Renal cortex interstitium (tissue), 11 donors: ENCODE measurements around the gene CC2D2B. TPM values are rescaled to one million over a fixed set of nuclear protein-coding genes. Genes with fewer than 3 reads are reported as not detected.
"Not testable (repeated sequence)": the region's sequence is repeated elsewhere in the genome, so short reads cannot be mapped to it uniquely, and the experiment has no call there.

Experiments used
- DNase-seq, 11 donors: peaks; one replicate each; pipeline ENCODE4 v3.0.0-alpha.2; 2013; ENCODE audit warnings: low read depth in 9 of 11, low spot score in 4 of 11; ENCODE audit errors: extremely low read depth in 1 of 11
- polyA plus RNA-seq, 3 donors: library from polyadenylated mRNA; unstranded; fragments of 120-200 nt; gene quantifications; one replicate each; pipeline ENCODE4 v1.2.1, GENCODE V29; 2013; ENCODE audit not compliant: insufficient read length in 3 of 3

Gene CC2D2B
- polyA plus RNA-seq, 3 donors: 1.0 to 2.4 (median 1.3) TPM

GRCh38 chr10:95905897-95906580 is 1.7 kb upstream of the CC2D2B start:
- DNase-seq: not testable (repeated sequence)

GRCh38 chr10:95906677-95907455 is 909 bp upstream of the CC2D2B start:
- DNase-seq: peak in 10 of 11 donors; percentile 29 to 67 (median 56)

GRCh38 chr10:95908450-95908849 is 675 bp downstream of the CC2D2B start:
- no peak for DNase-seq

GRCh38 chr10:95909561-95909960 is 1.8 kb downstream of the CC2D2B start:
- no peak for DNase-seq

- not testable (repeated sequence) for DNase-seq
Observed at GRCh38 chr10:95916039-95916438, 8.3 kb downstream of the CC2D2B start.

- DNase-seq: no peak
Observed at GRCh38 chr10:95920798-95921426, 13.1 kb downstream of the CC2D2B start.

GRCh38 chr10:95925033-95925432 is 17.3 kb downstream of the CC2D2B start:
- DNase-seq: no peak

- DNase-seq: no peak
Observed at GRCh38 chr10:95935429-95935828, 27.7 kb downstream of the CC2D2B start.

- no peak for DNase-seq
Observed at GRCh38 chr10:95941115-95941514, 33.3 kb downstream of the CC2D2B start.

GRCh38 chr10:95963202-95963990 is 55.6 kb downstream of the CC2D2B start:
- DNase-seq: no peak

GRCh38 chr10:95963991-95964389 is 56.2 kb downstream of the CC2D2B start:
- DNase-seq: no peak

- DNase-seq: peak in 2 of 11 donors; percentile 6 to 9
Observed at GRCh38 chr10:95964756-95965155, 57.0 kb downstream of the CC2D2B start.

- DNase-seq: no peak
Observed at GRCh38 chr10:95976362-95977229, 68.8 kb downstream of the CC2D2B start.

GRCh38 chr10:95982200-95982599 is 74.4 kb downstream of the CC2D2B start:
- no peak for DNase-seq

- DNase-seq: no peak
Observed at GRCh38 chr10:95987685-95988426, 80.1 kb downstream of the CC2D2B start.

- no peak for DNase-seq
Observed at GRCh38 chr10:95988702-95989101, 80.9 kb downstream of the CC2D2B start.

GRCh38 chr10:95994376-95994775 is 86.6 kb downstream of the CC2D2B start:
- DNase-seq: not testable (repeated sequence)
